HL-60 (cell line): ENCODE results near the gene SMG1.

ENCODE experiments used
- DNase-seq, 2 experiments: peaks; one replicate each; pipeline ENCODE4 v3.0.0-alpha.2; 2010 to 2020; ENCODE audit warnings: low read depth in 1 of 2, low spot score in 1 of 2
- H3K27ac ChIP-seq: fragments of 250-450 bp; sonication (Bioruptor Pico); replicated peaks from 2 replicates; pipeline ENCODE4 v1.5.1; 2020; ENCODE audit warnings: mild to moderate bottlenecking, moderate library complexity
- H3K27me3 ChIP-seq: fragments of 250-450 bp; sonication (Bioruptor Pico); 2 replicates; pipeline ENCODE4 v1.5.1; 2021; ENCODE audit warnings: mild to moderate bottlenecking, moderate library complexity; ENCODE audit not compliant: insufficient read depth, poor library complexity, severe bottlenecking
- H3K4me3 ChIP-seq: replicated peaks from 2 replicates; pipeline ENCODE4 v1.5.1; 2011; ENCODE audit warnings: mild to moderate bottlenecking, control low read depth, low read length; ENCODE audit not compliant: insufficient read depth
- GABPA ChIP-seq: IDR thresholded peaks from 2 replicates; pipeline ENCODE4 v1.6.1; 2012; ENCODE audit warnings: low read depth
- POLR2AphosphoS5 ChIP-seq: IDR thresholded peaks from 2 replicates; pipeline ENCODE4 v1.6.1; 2012; ENCODE audit warnings: low read depth
- REST ChIP-seq: IDR thresholded peaks from 2 replicates; pipeline ENCODE4 v1.6.1; 2012; ENCODE audit warnings: low read depth; ENCODE audit not compliant: insufficient replicate concordance
- SPI1 ChIP-seq: IDR thresholded peaks from 2 replicates; pipeline ENCODE4 v1.6.1; 2012; ENCODE audit warnings: low read depth, mild to moderate bottlenecking, borderline replicate concordance
- TF ChIP-seq, protein P1 (sequence below): IDR thresholded peaks from one replicate; pipeline ENCODE4 v1.5.1; 2011; ENCODE audit warnings: low read length, control low read depth, inconsistent platforms; ENCODE audit not compliant: insufficient read depth

SMG1 gene

GRCh38 chr16:18797746-18798145 lies 128.5 kb downstream of the SMG1 start:
- TF ChIP-seq REST, result no peak
- TF ChIP-seq SPI1, result no peak
- TF ChIP-seq, protein P1, sequence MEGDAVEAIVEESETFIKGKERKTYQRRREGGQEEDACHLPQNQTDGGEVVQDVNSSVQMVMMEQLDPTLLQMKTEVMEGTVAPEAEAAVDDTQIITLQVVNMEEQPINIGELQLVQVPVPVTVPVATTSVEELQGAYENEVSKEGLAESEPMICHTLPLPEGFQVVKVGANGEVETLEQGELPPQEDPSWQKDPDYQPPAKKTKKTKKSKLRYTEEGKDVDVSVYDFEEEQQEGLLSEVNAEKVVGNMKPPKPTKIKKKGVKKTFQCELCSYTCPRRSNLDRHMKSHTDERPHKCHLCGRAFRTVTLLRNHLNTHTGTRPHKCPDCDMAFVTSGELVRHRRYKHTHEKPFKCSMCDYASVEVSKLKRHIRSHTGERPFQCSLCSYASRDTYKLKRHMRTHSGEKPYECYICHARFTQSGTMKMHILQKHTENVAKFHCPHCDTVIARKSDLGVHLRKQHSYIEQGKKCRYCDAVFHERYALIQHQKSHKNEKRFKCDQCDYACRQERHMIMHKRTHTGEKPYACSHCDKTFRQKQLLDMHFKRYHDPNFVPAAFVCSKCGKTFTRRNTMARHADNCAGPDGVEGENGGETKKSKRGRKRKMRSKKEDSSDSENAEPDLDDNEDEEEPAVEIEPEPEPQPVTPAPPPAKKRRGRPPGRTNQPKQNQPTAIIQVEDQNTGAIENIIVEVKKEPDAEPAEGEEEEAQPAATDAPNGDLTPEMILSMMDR, result no peak
- no peak for TF ChIP-seq GABPA
- no peak for TF ChIP-seq POLR2AphosphoS5
- no peak for DNase-seq
- no peak overlapping the region for H3K4me3 ChIP-seq
- H3K27ac ChIP-seq, result no peak overlapping the region
- H3K27me3 ChIP-seq, result no peaks in the 10 kb centered on the region

GRCh38 chr16:18796377-18796776 lies 129.8 kb downstream of the SMG1 start:
- no peak for DNase-seq
- Histone ChIP-seq H3K27me3 (no peaks in the 10 kb centered on the region), H3K27ac (no peak overlapping the region), H3K4me3 (no peak overlapping the region)
- TF ChIP-seq GABPA (no peak), POLR2AphosphoS5 (no peak), SPI1 (no peak), REST (no peak)
- TF ChIP-seq, protein P1, result no peak

DNA sequence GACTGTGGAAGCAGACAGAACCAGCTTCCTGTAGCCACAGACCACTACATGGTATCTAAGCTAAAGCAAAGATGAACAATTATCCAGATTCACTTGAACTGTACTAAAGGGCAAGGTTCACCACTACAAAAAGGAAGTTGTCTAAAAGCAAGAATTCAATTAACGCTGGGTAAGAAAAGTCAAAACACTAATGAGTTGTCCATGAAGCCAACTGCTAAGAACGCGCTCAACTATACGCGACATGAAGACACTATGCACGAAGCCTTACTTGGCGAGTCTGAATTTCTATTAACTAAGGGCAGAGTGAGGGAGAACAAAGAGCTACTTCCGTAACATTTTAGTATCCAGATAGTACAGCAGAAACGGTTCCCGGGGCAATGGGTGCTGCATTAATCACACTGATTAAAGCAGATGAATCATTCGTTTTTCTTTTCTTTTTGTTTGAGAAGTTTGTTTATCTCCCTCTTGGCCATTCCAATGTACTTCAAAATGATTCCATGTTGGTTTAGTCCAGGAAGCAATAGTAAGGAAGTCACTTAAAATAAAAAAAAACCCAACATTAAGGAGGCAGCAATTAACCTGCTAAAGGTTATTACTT lies 133.3 kb downstream of the SMG1 start:
- Histone ChIP-seq H3K27ac (no peak overlapping the region), H3K27me3 (no peaks in the 10 kb centered on the region), H3K4me3 (no peak overlapping the region)
- no peak for TF ChIP-seq GABPA
- TF ChIP-seq, protein P1, result no peak
- TF ChIP-seq REST, result no peak
- TF ChIP-seq SPI1, result no peak
- TF ChIP-seq POLR2AphosphoS5, result no peak
- no peak for DNase-seq
